Mesendoderm (in vitro differentiated cells): ENCODE results near the gene OPTN.

Experiments used
- DNase-seq: peaks from one replicate; pipeline ENCODE4 v3.0.0; 2013
- H2AK5ac ChIP-seq: 2 replicates; pipeline ENCODE4 v1.6.1; 2013; ENCODE audit warnings: low read length, inconsistent platforms
- H2BK120ac ChIP-seq: 2 replicates; pipeline ENCODE4 v1.6.1; 2013; ENCODE audit warnings: low read depth, mild to moderate bottlenecking, low read length, moderate library complexity, mixed read lengths
- H2BK15ac ChIP-seq: replicated peaks from 2 replicates; pipeline ENCODE4 v1.6.1; 2013; ENCODE audit warnings: low read depth, mild to moderate bottlenecking, moderate library complexity
- H2BK5ac ChIP-seq: 2 replicates; pipeline ENCODE4 v1.6.1; 2013; ENCODE audit warnings: low read length, inconsistent platforms
- H3K18ac ChIP-seq: 2 replicates; pipeline ENCODE4 v1.6.1; 2013; ENCODE audit warnings: mild to moderate bottlenecking, low read length, mixed read lengths
- H3K23ac ChIP-seq: one replicate; pipeline ENCODE4 v1.6.1; 2013; ENCODE audit warnings: low read length
- H3K27ac ChIP-seq: 2 replicates; pipeline ENCODE4 v1.5.1; 2013; ENCODE audit warnings: low read depth, mild to moderate bottlenecking, inconsistent platforms, low read length, moderate library complexity
- H3K27me3 ChIP-seq: 2 replicates; pipeline ENCODE4 v1.6.1; 2013; ENCODE audit warnings: low read length, control low read depth, mild to moderate bottlenecking, inconsistent platforms; ENCODE audit not compliant: insufficient read depth, poor library complexity
- H3K36me3 ChIP-seq: 2 replicates; pipeline ENCODE4 v1.6.1; 2013; ENCODE audit warnings: low read length, inconsistent platforms; ENCODE audit not compliant: control insufficient read depth, insufficient read depth
- H3K4ac ChIP-seq: one replicate; pipeline ENCODE4 v1.6.1; 2013; ENCODE audit warnings: low read depth, mild to moderate bottlenecking, low read length, moderate library complexity
- H3K4me1 ChIP-seq: 2 replicates; pipeline ENCODE4 v1.6.1; 2013; ENCODE audit warnings: low read depth, low read length, inconsistent platforms; ENCODE audit not compliant: control insufficient read depth
- H3K4me2 ChIP-seq: 2 replicates; pipeline ENCODE4 v1.6.1; 2013; ENCODE audit warnings: low read length
- H3K4me3 ChIP-seq: 2 replicates; pipeline ENCODE4 v1.5.1; 2013; ENCODE audit warnings: mild to moderate bottlenecking, low read length
- H3K56ac ChIP-seq: one replicate; pipeline ENCODE4 v1.6.1; 2013; ENCODE audit warnings: low read length
- H3K79me1 ChIP-seq: 2 replicates; pipeline ENCODE4 v1.6.1; 2013; ENCODE audit warnings: low read length, inconsistent platforms
- H3K79me2 ChIP-seq: 2 replicates; pipeline ENCODE4 v1.6.1; 2013; ENCODE audit warnings: mild to moderate bottlenecking, low read length; ENCODE audit not compliant: control insufficient read depth, insufficient read depth
- H3K9ac ChIP-seq: 2 replicates; pipeline ENCODE4 v1.6.1; 2013; ENCODE audit warnings: low read length, inconsistent platforms
- H4K5ac ChIP-seq: one replicate; pipeline ENCODE4 v1.6.1; 2013; ENCODE audit warnings: low read length
- H4K8ac ChIP-seq: one replicate; pipeline ENCODE4 v1.6.1; 2013; ENCODE audit warnings: low read depth, mild to moderate bottlenecking, control low read depth, low read length, moderate library complexity
- WGBS: extraction: QIAGEN DNeasy Blood & Tissue Kit; methylation state at CpG from one replicate; pipeline ENCODE4 v1.1.7; 2013; ENCODE audit warnings: low lambda C conversion rate, missing lambda C conversion rate; ENCODE audit not compliant: insufficient coverage; ENCODE audit errors: extremely low coverage; 5-methylcytosine and 5-hydroxymethylcytosine counted together

OPTN gene

GRCh38 chr10:13163859-13164258, 63.9 kb downstream of the OPTN start:
- H3K4me3 ChIP-seq: no peak overlapping the region
- H3K36me3 ChIP-seq: peaks cover 4% of the 10 kb centered on the region
- no peak overlapping the region for H4K5ac ChIP-seq

GRCh38 chr10:13165177-13165576, 65.2 kb downstream of the OPTN start:
- Histone ChIP-seq H3K4me3 (no peak overlapping the region), H2AK5ac (no peak overlapping the region), H3K79me2 (peaks cover 26% of the 10 kb centered on the region), H2BK15ac (no peak overlapping the region), H3K4me2 (no peak overlapping the region), H4K5ac (no peak overlapping the region), H3K56ac (no peak overlapping the region), H3K18ac (no peak overlapping the region), H2BK5ac (no peak overlapping the region), H4K8ac (no peak overlapping the region), H3K23ac (no peak overlapping the region), H3K9ac (no peak overlapping the region), H3K27ac (no peak overlapping the region), H3K27me3 (no peaks in the 10 kb centered on the region), H3K36me3 (peaks cover 5% of the 10 kb centered on the region), H2BK120ac (no peak overlapping the region), H3K4me1 (peaks cover 4% of the 10 kb centered on the region), H3K4ac (no peak overlapping the region), H3K79me1 (peaks cover 21% of the 10 kb centered on the region)
- no peak for DNase-seq

More at GRCh38 chr10:13163859-13164258, 63.9 kb downstream of the OPTN start:
- Histone ChIP-seq H3K4ac (no peak overlapping the region), H3K56ac (no peak overlapping the region), H3K18ac (no peak overlapping the region), H3K79me2 (peaks cover 25% of the 10 kb centered on the region), H2BK120ac (no peak overlapping the region), H3K4me1 (peaks cover 4% of the 10 kb centered on the region), H3K4me2 (no peak overlapping the region), H3K27me3 (no peaks in the 10 kb centered on the region), H2AK5ac (no peak overlapping the region), H3K27ac (no peak overlapping the region), H2BK5ac (no peak overlapping the region), H3K79me1 (peaks cover 21% of the 10 kb centered on the region), H3K9ac (no peak overlapping the region), H2BK15ac (no peak overlapping the region), H3K23ac (no peak overlapping the region), H4K8ac (no peak overlapping the region)
- WGBS: no CpG with 5 or more reads among the region's 3 CpGs
- no peak for DNase-seq

- DNase-seq: no peak
Measured at GRCh38 chr10:13167568-13167967, 67.6 kb downstream of the OPTN start.

GRCh38 chr10:13168781-13169180, 68.8 kb downstream of the OPTN start:
- Histone ChIP-seq H3K27ac (no peak overlapping the region), H3K4me3 (no peak overlapping the region), H3K18ac (no peak overlapping the region), H3K36me3 (peaks cover 12% of the 10 kb centered on the region), H3K4me2 (no peak overlapping the region), H3K4ac (no peak overlapping the region), H2BK5ac (no peak overlapping the region), H4K5ac (no peak overlapping the region), H3K79me1 (peaks cover 11% of the 10 kb centered on the region), H4K8ac (no peak overlapping the region), H3K23ac (no peak overlapping the region), H3K9ac (no peak overlapping the region), H3K27me3 (no peaks in the 10 kb centered on the region), H3K4me1 (no peaks in the 10 kb centered on the region), H2AK5ac (no peak overlapping the region), H3K79me2 (peaks cover 8% of the 10 kb centered on the region), H2BK15ac (no peak overlapping the region), H3K56ac (no peak overlapping the region), H2BK120ac (no peak overlapping the region)
- no CpG with 5 or more reads among the region's 6 CpGs for WGBS
- DNase-seq: no peak

More at GRCh38 chr10:13167568-13167967, 67.6 kb downstream of the OPTN start:
- Histone ChIP-seq H3K27ac (no peak overlapping the region), H3K79me2 (peaks cover 17% of the 10 kb centered on the region), H3K56ac (no peak overlapping the region), H3K27me3 (no peaks in the 10 kb centered on the region), H3K4me2 (no peak overlapping the region), H2BK5ac (no peak overlapping the region), H3K4me3 (no peak overlapping the region), H2BK15ac (no peak overlapping the region), H3K36me3 (peaks cover 8% of the 10 kb centered on the region), H2AK5ac (no peak overlapping the region), H3K23ac (no peak overlapping the region), H4K8ac (no peak overlapping the region), H3K4ac (no peak overlapping the region), H2BK120ac (no peak overlapping the region), H3K18ac (no peak overlapping the region), H4K5ac (no peak overlapping the region), H3K4me1 (peaks cover under 1% of the 10 kb centered on the region), H3K9ac (no peak overlapping the region), H3K79me1 (peaks cover 13% of the 10 kb centered on the region)
- WGBS: no CpG with 5 or more reads among the region's 7 CpGs

GRCh38 chr10:13173616-13174015, 73.7 kb downstream of the OPTN start:
- Histone ChIP-seq H3K4me3 (no peak overlapping the region), H3K23ac (no peak overlapping the region), H3K79me2 (peaks cover 2% of the 10 kb centered on the region), H2AK5ac (no peak overlapping the region), H3K4me2 (no peak overlapping the region), H4K5ac (no peak overlapping the region), H3K4ac (no peak overlapping the region), H3K18ac (no peak overlapping the region), H3K27me3 (no peaks in the 10 kb centered on the region), H3K56ac (no peak overlapping the region), H2BK120ac (no peak overlapping the region), H3K36me3 (peaks cover 11% of the 10 kb centered on the region), H2BK5ac (no peak overlapping the region), H3K27ac (no peak overlapping the region), H3K4me1 (no peaks in the 10 kb centered on the region), H3K9ac (no peak overlapping the region), H2BK15ac (no peak overlapping the region), H4K8ac (no peak overlapping the region), H3K79me1 (no peaks in the 10 kb centered on the region)
- no peak for DNase-seq
- WGBS: no CpG with 5 or more reads among the region's 2 CpGs

GRCh38 chr10:13180788-13181187, 80.8 kb downstream of the OPTN start:
- Histone ChIP-seq H2AK5ac (no peak overlapping the region), H3K36me3 (peaks cover 9% of the 10 kb centered on the region), H3K18ac (no peak overlapping the region), H2BK5ac (no peak overlapping the region), H3K4me3 (no peak overlapping the region), H3K27ac (no peak overlapping the region), H3K56ac (no peak overlapping the region), H4K8ac (no peak overlapping the region), H3K79me1 (no peaks in the 10 kb centered on the region), H3K4me1 (no peaks in the 10 kb centered on the region), H2BK15ac (no peak overlapping the region), H3K79me2 (no peaks in the 10 kb centered on the region), H4K5ac (no peak overlapping the region), H3K9ac (no peak overlapping the region), H3K4ac (no peak overlapping the region), H3K23ac (no peak overlapping the region), H3K4me2 (no peak overlapping the region), H2BK120ac (no peak overlapping the region), H3K27me3 (no peaks in the 10 kb centered on the region)
- no CpG with 5 or more reads among the region's 4 CpGs for WGBS
- DNase-seq: no peak
